Lower leg skin (tissue), 3 donors: ENCODE results near the gene BBLN.

Experiments used
- CTCF ChIP-seq, 3 donors: fragments of 450-650 bp; IDR thresholded peaks; one replicate each; pipeline ENCODE4 v1.5.1; 2016; ENCODE audit warnings: antibody characterized with exemption in 3 of 3, mild to moderate bottlenecking in 3 of 3, moderate library complexity in 2 of 3
- POLR2A ChIP-seq, 2 donors: fragments of 450-650 bp; IDR thresholded peaks; one replicate each; pipeline ENCODE4 v1.6.1; 2016 to 2017; ENCODE audit warnings: antibody characterized with exemption in 2 of 2, mild to moderate bottlenecking in 1 of 2, moderate library complexity in 1 of 2

GRCh38 chr9:128139621-128140020, 20.4 kb upstream of the BBLN start:
- TF ChIP-seq CTCF (IDR thresholded peaks at IDR 0.05) (no peak), POLR2A (IDR thresholded peaks at IDR 0.05) (no peak)
